GM21717 (cell line): Measurements from ENCODE around the gene MYH14.
"Not testable (repeated sequence)": the region's sequence is repeated elsewhere in the genome, so short reads cannot be mapped to it uniquely, and the experiment has no call there.

Source experiments
- ATAC-seq: cut with Tn5 transposase; IDR thresholded peaks from one replicate; pipeline ENCODE4 v1.9.1; 2021; ENCODE audit warnings: mild to moderate bottlenecking, moderate library complexity; ENCODE audit not compliant: unreplicated experiment

Gene MYH14

DNA sequence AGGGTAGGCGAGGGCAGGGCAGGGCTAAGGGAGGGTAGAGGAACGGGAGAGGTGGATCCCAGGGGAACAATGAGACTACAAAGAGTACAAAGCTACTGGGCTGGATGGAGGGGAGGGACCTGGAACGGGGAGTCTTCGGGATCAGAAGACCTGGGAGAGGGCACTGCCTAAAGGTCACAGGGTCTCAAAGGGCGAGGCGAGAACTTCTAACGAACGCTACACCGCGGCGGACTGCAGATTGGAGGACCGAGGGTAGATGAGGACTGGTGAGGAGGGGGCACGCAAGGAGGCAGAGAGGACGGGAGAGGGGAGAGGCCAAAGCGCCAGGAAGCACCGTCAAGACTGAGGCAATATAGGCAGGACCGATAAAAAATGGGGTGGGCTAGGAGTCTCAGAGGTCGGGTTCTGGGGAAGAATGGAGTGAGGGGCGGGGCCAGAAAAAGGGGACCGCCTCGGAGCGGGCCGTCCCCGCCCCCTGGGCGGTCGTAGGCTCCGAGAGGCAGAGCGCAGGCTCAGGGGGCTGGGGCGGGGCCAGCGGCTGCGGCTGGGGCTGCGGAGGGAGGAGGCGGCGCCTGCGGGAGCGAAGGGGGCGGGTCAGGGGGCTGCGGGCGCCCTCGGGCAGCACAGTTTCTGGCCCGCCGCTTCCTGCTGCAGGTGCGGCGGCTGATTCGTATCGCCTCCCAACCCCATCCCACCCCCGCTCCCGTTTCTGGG is 127.1 kb downstream of the MYH14 start:
- no peak for ATAC-seq

DNA sequence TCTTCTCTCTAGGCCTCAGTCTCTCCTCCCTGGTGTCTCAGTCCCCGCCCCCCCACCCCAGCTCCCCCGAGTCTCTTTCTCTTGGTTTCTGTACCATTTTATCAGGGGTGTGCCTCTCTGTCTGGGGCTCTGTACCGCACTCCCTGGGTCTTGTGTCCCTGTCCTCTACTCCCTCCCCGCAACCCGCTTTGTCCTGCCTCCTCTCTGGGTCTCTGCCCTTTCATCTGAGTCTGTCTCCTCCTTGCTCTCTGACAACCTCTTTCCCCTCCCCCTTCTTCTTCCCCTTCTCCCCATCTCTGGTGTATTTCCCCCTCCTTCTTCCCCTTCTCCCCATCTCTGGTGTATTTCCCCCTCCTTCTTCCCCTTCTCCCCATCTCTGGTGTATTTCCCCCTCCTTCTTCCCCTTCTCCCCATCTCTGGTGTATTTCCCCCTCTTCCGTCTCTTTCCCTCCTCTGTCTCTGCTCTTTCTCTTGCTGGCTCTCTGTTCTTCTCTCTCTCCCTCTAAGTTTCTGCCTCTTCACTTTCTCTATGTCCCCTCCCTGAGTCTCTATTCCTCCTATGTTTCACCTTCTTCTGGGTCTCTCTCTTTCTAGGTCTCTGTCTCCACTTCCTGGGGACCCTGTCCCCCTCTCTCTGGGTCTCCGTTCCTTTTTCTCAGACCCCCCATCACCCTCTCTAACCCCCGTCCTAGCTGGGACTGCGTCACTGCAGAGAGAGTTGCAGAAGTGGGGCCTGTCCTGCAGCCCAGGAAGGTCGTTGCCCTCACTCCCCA is 128.0 kb downstream of the MYH14 start:
- ATAC-seq: no peak

DNA sequence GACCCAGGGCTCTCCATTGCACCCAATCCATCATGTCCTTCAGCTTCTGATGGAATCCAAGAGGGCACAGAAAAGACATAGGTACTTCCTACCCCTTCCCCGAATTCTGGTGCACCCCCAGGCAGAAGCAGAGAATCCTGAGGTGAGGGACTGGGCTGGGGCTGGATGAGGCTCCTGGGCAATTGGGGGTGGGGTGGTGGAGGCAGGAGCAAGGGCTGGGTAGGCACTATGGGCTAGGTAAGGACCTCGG is 128.5 kb downstream of the MYH14 start:
- no peak for ATAC-seq

DNA sequence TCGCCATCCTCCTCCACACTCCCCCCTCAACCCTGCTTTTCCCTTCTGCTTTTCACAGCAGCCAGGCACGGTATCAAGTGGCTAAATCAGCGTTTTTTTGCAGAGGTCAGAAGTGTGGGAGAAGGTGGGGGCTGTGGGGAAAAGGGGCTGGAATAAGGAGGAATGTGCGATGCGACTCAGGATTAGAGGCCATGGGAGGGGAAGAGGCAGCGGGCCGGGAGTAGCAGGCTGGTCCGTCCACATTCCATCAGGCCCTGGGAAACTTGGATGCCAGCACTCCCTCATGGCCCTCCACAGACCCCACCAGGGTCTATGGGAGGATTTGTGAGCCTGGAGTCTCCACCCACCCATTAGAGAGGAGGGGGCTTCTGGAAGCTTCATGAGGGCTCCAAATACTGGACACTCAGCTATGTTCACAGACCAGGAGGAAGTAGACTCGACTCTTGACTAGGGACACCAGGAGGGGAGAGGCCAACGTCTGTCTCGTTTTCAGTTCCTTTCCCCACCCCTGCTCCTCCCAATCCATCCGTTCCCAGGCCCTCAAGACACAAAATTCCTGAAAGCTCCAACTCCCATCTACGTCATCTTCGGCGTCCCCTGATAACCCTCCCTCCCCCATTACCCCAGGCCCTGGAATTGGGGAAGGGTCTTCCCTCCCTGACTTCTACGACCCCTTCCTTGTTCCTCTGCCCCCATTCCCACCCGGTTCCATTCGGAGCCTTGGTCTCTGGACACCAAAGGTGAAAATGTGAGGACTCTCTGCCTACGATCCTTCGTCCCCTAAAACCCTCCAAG is 129.0 kb downstream of the MYH14 start:
- ATAC-seq: no peak

DNA sequence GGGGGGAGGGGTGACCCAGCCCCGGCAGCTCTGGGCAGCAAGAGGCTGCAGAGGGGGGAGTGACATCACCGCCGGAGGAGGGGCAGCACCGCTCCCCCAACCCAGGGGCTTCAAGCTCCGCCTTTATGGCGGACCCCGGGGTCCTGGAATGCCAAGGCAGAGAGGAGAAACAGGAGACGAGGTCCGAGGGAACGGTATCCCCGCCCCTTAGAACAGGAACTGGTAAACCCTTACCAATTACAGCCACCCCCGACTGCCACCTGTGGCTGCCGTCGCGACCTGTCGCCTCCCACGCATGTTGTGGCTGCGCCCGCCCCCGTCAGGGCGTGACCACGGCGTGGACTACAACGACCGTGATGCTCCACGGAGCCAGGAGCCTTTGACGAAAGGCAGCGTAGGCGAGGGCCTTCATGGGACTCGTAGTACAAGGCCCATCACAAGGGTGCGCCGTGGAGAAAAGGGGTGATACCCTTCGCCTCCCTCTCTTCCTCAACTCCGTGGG is 129.9 kb downstream of the MYH14 start:
- ATAC-seq: peak; percentile 44

DNA sequence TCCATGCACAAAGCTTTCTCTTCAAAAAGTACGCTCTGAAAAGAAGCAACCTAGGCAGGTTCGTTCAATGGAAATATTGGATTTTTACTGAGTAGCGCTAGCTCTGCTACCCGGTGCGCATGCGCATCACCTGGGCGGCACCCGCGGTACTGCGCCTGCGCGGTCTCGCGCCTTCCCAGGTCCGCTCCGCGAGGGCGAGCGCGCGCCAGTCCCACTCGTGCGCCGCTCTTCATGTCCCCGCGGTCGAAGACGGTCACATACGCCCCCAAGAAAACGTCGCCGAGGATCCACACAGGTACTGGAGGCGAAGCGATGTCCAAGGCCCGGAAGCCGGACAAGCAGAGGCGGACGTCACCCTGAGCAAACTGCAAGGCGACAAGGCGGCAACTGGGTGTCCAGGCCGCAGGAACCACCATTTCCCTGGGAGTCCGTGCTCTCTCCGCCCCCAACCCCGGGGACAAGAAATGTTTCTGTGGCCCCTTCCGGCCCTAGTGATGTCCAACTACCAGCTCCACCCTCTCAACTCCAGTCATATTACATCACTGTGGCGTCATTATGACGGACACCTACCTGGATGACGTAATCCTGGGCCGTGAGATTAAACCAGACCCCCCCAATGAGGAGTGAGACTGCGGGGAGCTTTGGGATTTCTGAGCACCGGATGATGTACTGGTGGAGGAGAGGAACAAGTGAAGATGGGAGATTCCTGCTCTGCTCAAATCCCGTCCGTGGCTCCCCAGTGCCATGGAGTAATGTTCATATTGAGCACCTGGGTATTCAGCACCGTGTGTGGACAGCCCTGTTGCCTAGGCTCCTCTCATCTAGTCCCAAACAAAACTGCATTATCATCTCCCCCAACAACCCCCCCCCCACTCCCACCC is 130.6 kb downstream of the MYH14 start:
- peak; percentile 11 for ATAC-seq

DNA sequence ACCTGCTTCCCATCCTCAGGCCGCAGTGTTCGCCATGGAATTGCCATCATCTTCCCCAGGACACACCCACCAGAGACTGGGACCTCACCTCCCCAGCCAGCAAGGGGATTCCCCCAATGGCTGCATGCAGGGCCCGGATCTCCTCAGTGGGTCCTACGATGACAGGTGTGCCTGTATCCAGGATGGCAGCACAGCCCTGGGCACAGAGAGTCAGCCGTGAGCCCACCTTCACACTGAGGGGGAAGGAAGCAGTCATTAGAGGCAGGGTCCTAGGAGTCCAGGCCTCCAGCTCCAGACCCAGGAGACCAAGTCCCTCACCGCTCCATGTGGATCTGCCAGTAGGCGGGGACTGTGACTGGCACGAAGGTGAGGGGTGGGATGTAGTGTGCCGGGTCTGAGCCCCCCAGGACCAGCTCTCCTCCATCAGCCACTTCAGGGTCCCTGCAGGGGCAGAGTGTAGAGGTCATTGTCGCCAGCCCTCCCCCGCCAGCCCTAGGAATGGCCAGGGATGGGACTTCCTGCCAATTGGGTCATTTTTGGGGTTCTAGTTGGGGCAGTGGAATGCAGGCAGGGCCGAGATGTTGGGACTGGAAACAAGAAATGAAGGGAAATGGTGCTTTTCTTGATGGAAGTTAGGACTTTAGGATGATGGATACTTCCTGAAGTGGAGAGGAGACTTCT is 131.5 kb downstream of the MYH14 start:
- no peak for ATAC-seq

DNA sequence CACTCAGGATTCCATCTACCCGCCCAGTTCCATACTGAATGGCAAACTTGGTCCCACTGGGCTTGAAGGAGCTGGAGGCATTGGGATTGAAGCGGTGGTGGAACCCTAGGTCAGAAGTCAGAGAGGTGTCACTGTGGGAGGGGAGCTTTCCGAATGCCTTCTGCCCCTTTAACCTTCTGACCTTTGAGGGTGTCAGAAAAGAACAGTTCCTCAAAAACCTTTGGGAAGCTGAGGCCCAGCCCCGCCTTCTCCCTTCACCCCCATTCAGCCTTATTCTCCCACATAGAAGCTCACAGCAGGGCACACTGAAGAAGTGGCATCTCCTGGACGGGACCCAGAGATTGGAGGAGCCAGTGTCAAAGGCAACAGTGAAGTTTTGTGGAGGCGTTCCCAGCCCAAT is 133.6 kb downstream of the MYH14 start:
- ATAC-seq: not testable (repeated sequence)

DNA sequence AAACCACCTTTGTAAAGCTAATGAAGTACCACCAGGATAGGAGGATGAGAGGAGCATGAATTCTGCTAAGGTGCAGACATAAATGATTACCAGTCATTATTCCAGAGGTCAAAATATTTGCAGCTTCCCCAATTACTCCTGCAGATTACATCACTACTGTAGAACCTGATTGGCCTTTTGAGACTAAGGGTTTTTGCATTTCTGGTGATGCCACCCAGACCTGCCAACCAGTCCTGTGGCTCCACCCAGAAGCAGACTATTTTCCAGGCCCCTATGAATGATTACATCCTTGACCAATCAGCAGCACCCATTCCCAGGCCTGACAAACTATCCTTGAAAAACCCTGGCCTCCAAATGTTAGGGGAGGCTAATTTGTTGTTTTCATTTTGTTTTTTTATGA is 136.9 kb downstream of the MYH14 start:
- ATAC-seq: no peak

DNA sequence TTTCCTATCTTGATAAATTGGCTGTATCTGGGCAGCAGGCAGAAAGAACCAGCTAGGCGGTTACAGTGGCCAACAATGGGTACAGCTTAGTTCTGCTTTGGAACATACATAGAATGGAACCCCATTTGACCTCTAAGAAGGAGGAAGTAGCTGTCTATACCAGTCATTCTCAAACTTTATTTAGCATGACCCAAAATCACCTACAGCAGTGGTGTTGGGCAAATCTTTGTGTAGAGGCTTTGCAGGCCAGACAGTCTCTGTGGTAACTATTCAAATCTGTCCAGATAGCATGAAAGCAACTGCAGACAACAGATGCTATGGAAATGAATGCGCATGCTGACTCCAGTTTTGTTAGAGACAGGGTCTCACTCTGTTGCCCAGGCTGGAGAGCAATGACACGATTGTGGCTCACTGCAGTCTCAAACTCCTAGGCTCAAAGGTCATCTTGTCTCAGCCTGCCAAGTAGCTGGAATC is 137.7 kb downstream of the MYH14 start:
- ATAC-seq: peak; percentile 37

DNA sequence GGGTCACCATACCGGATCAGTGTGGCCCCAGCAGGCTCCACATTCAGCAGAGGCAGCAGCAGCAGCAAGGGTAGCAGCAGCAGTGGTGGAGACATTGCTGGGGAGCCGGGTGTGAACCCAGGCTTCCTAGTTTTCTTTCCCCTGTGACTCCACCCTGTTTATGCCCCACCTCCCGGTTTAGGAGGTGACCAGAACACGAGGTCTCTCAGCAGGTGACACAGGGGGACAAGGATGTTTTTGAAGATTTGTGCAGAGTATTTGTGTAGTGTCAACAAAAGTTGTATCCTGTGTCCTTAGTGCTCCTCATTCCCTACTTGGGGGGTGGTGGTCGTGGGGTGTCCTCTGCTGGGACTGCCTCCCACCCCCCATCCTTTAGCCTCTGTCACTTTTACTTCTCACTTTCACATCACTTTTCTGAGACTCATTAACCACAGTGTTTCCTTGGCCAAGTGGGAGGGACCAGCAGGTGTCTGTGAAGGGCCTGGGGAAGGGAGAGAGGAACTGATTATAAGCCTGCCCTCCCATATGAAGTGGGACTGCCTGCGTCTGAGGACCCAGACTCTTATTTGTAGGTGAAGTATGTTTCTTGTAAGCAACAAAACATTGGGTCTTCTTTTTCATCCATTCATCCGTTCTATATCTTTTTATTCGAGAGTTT is 141.4 kb downstream of the MYH14 start:
- peak; percentile 39 for ATAC-seq

DNA sequence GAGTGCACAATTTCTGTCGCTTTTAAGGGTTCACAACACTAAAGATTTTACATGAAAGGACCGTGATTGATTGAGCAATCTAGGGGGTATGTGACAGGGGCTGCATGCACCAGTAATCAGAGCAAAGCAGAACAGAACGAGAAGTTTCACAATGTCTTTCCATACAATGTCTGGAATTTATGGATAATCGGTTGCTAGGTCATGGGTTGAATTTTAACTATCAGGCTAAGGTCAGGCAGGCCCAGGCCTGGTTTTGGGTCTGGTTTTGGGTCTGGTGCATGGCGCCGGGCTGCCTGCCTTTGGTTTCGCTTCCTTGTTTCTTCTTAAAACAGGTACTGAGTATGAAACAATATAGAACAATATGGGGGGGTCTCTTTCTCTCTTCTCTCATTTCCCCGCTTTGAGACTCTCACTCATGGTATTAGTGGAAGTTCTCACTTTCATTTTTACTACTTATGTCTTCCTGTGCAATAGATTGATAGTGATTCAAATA is 143.7 kb downstream of the MYH14 start:
- ATAC-seq: not testable (repeated sequence)

DNA sequence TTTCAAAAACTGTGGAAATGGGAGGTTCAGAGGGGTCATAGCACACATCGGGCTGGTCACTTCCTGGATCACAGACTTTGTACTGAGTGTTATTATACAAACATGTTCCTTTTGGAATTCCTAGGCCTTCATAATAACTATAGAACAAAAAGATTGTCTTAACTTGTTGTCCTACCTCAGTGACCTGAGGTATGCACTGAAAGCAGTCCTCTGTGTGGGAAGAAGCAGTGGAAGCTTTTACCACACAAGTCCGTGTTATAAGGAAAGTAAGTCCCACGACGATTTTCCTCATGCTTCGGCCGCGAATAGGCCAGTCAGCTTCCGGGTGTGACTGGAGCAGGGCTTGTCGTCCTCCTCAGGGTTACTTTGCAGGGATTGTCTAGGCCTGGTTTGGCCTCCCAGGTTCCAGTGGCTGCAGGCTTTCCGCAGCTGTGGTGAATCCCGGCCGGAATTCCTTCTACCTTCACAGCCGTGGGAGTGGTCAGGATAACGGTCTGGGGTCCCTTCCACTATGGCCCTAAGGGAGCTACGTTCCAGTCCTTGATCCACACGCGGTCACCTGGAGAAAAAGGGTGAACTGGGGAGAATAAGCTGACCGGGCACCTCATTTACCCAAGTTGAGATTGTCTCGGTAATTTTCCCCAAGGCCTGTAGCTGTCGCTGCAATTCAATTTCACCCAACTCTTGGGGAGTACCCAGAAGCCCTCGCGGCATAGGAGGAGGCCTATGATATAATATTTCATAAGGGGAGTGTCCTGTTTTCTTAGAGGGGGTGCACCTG is 146.0 kb downstream of the MYH14 start:
- ATAC-seq: no peak

DNA sequence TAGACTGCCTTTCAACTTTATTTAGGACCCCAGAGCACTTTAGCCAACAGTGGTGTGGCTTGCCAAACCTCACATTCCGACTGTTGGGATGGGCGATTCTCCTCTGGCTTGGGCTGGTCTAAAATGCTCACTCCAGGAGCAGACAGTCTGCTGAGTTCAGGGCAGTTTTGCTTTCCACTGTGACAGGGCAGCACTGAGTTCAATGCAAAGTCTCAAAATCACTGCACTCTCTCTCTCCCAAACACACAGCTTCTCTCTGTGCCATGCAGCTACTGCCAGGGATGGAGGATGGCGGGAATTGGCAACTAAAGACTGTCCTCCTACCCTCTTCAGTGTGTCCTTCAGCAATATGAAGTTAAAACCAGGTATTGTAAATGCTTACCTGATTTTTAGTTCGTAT is 148.8 kb downstream of the MYH14 start:
- no peak for ATAC-seq

DNA sequence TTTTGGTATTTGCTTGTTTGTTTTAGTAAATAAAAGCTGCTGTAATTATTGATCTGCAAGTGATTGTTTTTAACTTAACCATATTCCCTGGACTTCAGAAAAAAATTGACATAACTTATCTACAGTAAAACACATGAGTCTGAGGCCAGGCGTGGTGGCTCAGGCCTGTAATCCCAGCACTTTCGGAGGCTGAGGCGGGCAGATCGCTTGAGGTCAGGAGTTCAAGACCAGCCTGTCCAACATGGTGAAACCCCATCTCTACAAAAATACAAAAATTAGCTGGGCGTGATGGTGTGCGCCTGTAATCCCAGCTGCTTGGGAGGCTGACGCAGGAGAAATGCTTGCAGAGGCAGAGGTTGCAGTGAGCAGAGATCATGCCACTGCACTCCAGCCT is 150.1 kb downstream of the MYH14 start:
- ATAC-seq: not testable (repeated sequence)

DNA sequence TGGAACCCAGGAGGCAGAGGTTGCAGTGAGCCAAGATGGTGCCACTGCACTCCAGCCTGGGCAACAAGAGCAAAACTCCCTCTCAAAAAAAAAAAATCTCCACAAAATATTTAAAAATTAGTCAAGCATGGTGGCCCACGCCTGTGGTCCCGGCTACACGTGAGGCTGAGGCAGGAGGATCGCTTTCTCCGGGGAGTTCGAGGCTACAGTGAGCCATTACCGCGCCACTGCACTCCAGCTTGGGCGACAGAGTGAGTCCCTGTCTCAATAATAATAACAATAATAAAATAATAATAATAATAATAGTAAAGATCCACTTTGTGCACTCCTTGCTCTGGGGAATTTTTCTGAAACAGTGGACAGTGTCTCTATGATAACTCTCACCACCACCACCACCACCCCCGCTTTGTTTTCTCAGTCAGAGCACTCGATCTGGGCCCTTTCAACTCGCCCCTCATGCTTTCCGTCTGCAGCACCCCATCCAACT is 153.3 kb downstream of the MYH14 start:
- no peak for ATAC-seq

DNA sequence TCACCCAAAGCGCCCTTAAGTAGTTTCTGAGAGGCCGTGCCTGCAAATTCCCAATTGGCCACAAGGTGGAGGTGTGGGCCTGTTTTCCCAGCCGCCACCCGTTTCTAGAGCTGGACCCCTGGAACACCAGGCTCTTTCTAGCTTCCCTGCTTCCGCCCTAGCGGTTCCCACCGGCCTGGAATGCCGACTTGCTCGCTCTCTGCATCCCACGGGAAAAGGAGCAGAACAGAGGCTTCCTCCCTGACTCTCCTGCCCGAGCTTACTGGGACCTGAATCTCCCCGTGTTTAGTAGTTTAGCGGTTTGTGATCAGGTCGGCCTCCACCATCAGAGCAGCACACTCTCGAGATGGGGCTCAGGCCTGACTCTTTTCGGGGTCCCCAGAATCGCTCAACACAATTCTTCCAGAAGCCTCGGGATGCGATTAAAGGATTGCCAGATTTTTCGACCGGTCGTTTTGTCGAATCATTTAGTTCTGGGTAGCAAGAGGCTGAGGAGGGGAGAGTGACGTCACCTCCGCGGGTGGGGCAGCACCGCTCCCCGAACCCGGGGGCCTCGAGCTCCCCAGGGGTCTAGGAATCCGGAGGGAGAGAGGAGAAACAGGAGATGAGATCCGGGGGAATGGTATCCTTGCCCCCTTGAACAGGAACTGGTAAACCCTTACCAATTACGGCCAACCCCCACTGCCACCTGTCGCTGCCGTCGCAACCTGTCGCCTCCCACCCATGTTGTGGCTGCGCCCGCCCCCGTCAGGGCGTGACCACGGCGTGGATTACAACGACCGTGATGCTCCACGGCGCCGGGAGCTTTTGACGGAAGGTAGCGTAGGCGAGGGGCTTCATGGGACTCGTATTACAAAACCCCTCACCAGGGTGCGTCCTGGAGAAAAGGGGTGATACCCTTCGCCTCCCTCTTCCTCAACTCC is 154.0 kb downstream of the MYH14 start:
- peak; percentile 57 for ATAC-seq
